Mesenteric fat pad (tissue), 1 donor: ENCODE data around the gene C1orf226. TPM values are rescaled to one million over a fixed set of nuclear protein-coding genes. Genes with fewer than 3 reads are reported as not detected.

Experiments used
- DNase-seq: peaks from one replicate; pipeline ENCODE4 v3.0.0-alpha.2; 2020; ENCODE audit warnings: low spot score
- total RNA-seq: library from RNA; stranded (reverse); fragmentation: NEBNext Ultra II Directional; extraction: Animal tissue kit (Norgen Biotek cat#: 25700); gene quantifications from one replicate; pipeline ENCODE4 v1.2.1, GENCODE V29; 2021
- donor health status: DM: yes; HTN: yes; CAD: no.

C1orf226 gene
- total RNA-seq, 1 donor from 2014 or later: 1.6 TPM

DNA sequence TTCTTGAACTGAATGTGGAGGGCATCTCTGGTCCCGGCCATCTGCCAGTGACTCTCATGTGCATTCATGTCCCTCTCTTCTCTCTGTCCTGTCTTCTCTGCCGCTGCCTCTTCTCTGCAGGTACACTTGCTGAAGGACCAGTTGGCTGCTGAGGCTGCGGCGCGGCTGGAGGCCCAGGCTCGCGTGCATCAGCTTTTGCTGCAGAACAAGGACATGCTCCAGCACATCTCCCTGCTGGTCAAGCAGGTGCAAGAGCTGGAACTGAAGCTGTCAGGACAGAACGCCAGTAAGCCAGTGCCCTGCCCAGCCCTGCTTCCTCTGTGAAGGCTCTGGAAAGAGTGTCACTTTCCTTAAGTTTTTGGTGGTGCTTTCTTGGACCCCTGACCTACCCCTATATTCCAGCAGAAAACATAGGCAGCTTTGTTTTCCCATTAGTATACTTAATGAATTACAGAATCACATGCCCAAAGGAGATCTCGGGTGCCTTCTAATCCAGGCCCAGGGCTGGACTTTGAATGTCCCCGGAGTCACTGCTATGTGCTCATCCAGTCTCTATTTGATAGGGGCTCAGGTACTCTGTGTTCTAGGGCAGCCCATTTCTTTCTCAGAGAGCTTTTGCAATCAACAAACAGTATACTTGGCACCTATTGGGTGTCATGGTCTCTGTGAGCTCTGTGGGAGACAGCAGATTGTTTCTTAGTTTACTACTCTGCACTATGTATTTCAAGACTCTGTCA lies 16.1 kb upstream of the C1orf226 start:
- DNase-seq: no peak

DNA sequence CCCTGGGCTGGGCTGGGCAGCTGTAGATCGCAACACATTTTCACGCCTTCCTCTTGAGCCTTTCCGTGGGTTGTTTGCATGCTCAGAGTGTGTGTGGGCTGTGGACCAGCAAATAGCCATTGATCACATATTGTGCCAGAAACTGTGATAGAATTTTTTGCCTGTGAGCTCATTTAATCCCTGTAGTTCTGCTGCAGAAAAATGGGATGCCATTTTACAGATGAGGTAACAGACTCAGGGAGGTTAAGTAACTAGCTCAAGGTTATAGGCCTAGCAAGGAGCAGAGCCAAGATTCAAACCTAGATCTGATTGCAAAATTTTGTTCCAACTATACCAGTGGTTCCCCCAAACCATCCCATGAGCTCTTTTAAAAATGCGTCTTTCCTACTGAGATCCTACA lies 15.4 kb upstream of the C1orf226 start:
- DNase-seq: no peak

DNA sequence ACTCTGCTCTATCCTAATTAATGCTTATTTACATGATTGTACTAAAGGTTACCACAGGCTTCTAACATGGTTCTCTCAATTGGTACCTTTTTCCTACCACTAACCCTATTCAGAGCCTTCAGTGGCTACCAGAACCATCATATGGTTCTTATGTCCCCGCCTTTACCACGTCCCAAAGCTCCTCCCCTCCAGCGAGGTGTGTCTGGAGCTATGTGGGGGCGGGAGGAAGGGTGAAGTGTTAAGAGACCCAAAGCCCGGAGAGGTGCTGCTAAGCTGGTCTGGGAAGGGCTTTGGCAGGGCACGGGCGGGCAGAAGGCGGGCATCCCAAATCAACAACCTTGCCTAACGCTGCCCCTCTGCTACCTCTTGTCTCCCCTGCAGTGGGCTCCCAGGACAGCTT lies 14.9 kb upstream of the C1orf226 start:
- DNase-seq: no peak

DNA sequence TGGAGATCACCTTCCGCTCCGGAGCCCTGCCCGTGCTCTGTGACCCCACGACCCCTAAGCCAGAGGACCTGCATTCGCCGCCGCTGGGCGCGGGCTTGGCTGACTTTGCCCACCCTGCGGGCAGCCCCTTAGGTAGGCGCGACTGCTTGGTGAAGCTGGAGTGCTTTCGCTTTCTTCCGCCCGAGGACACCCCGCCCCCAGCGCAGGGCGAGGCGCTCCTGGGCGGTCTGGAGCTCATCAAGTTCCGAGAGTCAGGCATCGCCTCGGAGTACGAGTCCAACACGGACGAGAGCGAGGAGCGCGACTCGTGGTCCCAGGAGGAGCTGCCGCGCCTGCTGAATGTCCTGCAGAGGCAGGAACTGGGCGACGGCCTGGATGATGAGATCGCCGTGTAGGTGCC lies 14.5 kb upstream of the C1orf226 start:
- DNase-seq: no peak

- DNase-seq: no peak
Measured at GRCh38 chr1:162367772-162368171, 13.8 kb upstream of the C1orf226 start.

DNA sequence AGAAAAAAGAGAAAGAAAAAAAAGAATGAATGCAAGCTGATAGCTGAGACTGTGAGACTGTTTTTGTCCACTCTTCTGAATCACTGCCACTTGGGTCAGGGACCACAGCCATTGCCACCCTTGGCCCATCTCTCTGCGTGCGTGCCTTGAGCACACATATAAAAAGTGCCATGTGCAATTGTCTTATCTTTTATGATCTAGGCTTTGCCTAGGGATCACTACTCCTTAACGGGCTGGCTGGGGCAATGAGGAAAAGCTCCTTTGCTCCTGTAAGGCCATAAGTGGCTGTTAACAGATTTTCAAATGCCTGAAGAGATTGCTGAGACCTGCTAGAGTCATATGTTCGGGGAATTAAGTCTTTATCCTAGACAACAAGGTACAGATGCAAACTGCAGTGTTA lies 13.1 kb upstream of the C1orf226 start:
- DNase-seq: no peak

GRCh38 chr1:162369571-162369970 lies 12.0 kb upstream of the C1orf226 start:
- DNase-seq: no peak

DNA sequence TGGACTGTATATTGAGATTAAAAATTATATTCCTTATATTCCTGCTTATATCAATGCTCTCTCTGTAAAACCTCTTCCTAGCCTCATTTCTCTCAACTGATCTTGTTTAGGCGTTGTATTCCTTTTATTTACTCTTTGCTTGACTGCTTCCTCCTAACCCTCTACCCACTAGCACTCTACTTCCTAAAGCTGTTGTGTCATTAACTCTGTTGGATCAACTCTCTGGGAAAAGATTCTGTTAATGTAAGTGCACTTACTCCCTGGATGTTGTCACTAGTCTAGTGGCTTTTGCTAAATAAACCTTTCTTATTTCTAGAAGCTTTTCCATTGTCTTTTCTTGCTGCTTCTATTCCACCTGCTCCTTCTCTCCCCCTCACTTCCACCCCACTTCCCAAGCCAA lies 11.4 kb upstream of the C1orf226 start:
- DNase-seq: no peak

- no peak for DNase-seq
Measured at GRCh38 chr1:162370721-162371120, 10.8 kb upstream of the C1orf226 start.

DNA sequence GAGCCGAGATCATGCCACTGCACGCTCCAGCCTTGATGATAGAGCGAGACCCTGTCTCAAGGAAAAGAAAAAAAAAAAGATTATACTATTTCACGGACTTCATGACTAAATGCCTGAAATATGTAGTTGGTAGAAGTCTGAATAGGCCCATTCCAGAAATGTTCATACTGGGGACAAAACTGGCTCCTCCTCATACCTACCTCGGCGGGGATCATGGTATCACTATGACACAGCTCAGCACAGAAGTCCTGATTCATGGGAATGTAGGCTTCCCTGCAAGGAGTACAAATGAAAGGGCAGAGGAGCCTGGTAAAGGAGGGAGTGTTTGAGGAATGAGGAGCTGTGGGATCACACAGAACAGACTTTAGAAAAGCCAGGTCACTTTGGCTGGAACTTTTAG lies 9.9 kb upstream of the C1orf226 start:
- DNase-seq: no peak

- peak; percentile 76 for DNase-seq
Measured at GRCh38 chr1:162372159-162373071, 9.1 kb upstream of the C1orf226 start.

DNA sequence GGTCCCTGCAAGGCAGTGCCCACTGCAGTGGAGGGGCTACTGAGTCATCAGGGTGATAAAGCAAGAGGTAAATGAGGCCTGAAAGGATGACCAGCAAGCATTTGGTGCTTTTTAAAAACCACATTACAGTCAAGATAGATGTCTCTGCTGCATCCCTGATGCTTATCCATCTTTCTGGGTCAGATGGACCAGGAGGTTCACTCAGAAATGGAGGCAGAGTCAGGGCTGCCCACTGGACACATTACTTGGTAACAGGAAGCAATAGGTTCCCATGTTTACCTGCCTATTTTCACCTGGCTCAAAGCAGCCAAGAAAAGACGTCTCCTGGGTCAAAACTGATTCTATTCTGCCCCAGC lies 8.5 kb upstream of the C1orf226 start:
- DNase-seq: no peak

DNA sequence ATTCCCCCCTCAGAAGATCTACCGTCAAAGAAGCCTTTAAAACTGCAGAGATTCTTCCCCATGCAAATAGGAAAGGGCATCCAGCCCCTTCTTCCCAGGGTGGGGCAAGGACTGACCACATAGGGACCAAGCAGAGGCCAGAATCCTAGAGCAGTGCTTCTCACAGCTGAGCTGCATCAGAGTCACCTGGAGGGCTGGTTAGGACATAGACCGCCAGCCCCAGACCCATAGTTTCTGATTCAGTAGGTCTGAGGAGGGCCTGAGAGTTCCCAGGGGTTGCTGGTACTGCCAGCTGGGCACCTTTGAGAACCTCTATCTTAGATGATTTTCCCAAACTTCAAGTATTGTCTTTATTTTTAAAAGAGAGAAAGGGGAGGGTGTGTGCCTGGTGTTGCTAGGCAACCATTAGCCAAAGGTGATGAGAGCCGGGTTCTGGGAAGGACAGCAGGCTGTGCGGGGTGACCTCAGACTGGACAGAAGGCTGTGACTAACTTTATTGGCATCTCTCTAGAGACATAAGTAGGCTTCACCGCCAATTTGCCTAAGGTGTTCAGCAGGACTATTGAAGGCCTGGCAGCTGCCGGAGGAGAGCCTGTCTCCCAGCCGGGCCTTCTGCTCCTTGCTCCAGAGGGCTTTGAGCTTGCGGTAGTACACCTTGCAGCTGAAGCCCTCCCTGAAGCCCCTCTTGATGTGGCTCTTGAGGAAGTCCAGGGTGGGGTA lies 7.8 kb upstream of the C1orf226 start:
- peak; percentile 81 for DNase-seq

DNA sequence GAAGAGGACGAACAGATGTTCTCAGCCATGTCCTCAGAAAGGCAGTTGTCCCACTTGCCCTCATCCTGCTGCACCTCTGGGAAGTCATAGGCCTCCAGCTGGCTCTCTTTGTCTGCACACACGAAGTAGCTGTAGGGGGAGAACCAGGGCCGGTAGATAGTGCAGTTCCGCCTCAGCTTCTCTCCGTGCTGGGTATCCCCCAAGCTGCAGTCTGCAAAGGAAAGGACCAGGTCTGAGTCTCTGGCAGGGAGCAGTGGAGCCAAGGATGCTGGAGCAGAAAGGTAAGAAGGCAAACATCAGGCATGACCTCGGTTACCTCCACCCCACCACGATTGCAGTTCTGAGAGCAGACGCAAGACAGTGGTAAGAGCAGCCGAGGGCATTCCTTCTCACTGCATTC lies 7.1 kb upstream of the C1orf226 start:
- DNase-seq: peak; percentile 76

- peak; percentile 22 for DNase-seq
Measured at GRCh38 chr1:162375463-162375862, 6.1 kb upstream of the C1orf226 start.

DNA sequence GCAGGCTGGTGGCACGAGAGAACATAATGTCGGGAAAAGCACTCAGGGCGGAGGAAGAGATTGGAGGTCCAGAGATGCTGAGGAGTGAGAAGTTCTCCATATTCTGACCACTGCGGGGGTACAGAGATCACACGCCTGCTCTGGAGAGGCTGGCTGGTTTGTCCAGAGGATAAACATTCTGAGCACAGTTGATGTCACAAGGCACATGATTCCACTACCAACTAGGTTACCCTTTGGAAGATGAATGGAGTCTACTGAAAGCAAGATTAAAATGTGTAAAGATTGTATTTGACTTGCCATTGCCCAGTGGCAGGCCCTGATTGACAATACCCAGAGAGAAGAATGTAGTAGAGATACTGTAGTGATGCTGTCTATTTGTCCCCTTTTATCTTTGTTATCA lies 4.8 kb upstream of the C1orf226 start, which contains the start of gene SPATA46:
TSS of gene SPATA46 (minus strand) at position 164 of the 400 bp plus-strand sequence. CDS start at position 100, 64 bp downstream.
- peak; percentile 26 for DNase-seq

DNA sequence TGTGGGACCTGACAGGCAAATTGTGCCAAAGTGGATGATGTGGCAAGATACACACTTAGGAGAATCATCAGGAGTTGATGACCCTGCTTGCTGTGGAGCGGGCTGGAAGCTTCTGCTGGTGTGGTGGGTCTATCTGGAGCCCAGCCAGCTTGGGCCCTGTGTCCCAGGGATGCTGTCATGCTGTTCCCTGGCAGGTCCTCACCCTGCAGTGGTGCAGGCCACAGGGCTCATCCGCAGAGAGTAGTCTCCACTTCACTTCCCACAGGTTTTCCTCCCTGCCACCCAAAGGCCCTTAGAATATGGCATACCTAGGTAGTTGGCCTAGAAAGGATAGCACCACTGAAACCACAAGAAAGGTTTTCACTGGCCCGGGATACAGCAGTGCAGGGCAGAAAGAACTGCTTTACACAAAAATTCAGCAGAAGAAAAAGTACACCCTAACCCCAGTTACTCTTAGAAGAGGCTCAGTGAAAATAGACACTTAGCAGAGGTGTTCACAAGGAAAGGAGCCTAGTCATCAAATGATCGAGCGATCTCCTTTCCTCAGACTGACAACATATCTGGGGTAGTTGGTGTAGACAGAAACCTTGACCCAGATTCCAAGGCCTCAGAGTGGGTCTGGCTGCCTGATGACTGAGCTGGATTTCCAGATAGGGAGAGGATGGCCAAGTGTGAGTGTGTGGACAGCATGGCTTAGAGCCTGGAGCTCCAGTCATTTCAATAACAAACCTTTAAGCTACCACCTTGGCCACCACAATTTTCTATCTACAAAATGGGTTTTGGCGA lies 1.3 kb upstream of the C1orf226 start:
- peak; percentile 65 for DNase-seq

DNA sequence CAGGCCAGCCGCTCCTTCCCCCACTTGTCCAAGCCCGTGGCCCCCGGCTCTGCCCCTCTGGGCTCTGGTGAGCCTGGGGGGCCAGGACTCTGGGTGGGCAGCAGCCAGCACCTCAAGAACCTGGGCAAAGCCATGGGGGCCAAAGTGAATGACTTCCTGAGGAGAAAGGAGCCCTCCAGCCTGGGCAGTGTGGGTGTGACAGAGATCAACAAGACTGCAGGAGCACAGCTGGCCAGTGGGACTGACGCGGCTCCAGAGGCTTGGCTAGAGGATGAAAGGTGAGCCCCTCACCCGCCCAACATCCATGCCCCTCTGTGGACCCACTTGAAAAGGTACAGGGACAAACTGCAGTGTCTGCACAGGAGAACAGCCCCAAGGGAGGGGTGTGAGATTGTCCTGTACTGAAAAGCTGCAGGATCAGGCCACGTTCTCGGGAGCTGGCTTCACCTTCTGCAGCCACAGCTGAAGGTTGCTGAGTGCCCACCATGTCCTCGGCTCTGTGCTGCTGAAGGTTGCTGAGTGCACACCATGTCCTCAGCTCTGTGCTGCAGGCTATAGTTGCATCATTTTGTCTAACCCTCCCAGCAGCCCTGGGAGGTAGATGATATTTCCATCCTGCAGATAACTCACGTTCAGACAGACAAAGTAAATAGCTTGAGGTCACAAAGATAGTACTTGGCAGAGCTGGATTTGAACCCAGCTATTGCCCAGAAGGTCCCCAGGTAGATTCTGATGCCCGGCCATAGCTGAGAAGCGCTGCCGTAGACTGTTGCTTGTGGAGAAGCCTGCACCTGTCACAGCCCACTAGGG lies 618 bp downstream of the C1orf226 start:
- peak; percentile 78 for DNase-seq

GRCh38 chr1:162383091-162383490 lies 1.6 kb downstream of the C1orf226 start:
- no peak for DNase-seq

DNA sequence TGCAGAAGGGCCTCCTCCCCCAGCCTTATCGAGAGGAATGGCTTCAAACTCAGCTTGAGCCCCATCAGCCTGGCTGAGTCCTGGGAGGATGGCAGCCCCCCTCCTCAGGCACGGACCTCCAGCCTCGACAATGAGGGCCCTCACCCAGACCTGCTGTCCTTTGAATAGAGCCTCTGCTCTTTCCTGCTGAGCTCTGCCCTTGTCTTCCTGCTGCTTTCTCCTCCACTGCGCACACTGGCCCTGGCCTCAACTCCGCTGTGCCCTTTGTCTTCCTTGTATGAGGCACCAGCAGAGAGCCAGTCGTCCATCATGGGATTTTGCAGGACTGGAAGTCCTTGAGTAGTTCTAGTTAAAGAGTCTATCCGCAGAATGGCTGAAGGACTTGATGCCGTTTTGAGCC lies 2.0 kb downstream of the C1orf226 start:
- peak; percentile 87 for DNase-seq
